ENCODE results near the gene ADAMTS4.

ADAMTS4 gene

DNA sequence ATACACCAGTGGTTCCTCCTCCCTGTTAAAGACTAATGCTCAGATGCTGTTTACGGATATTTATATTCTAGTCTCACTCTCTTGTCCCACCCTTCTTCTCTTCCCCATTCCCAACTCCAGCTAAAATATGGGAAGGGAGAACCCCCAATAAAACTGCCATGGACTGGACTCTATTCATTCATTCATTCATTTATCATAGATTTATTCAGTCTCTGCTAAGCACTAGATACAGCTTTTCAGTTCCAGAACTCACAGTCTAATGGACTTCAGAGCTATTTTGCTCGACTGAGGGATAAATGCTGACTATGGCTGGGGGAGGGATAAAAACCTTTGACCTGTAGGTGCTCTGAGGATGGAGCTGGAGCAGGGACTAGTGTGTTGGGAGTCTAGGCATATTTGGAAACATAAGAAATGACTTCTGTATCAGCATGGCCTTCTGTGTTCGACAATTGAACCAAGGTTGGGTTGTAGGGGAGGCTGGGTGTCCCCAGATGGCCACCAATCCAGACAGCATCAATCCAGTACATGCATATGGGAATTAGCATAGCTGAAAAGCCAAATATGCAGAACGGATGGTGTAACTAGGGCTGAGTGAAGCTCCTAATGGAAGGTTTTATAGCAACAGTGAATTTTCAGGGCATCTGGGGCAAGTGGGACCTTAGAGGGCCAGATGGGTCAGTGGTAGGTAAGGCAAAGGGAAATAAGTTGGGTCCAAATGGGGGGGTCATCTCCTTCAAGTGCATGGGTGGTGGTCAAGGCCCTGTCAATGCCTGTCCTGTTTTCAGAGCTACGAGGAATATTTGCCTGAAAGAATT is 20.4 kb upstream of the ADAMTS4 start:
- DNase-seq (ENCODE audit: low read depth) = no peak

DNA sequence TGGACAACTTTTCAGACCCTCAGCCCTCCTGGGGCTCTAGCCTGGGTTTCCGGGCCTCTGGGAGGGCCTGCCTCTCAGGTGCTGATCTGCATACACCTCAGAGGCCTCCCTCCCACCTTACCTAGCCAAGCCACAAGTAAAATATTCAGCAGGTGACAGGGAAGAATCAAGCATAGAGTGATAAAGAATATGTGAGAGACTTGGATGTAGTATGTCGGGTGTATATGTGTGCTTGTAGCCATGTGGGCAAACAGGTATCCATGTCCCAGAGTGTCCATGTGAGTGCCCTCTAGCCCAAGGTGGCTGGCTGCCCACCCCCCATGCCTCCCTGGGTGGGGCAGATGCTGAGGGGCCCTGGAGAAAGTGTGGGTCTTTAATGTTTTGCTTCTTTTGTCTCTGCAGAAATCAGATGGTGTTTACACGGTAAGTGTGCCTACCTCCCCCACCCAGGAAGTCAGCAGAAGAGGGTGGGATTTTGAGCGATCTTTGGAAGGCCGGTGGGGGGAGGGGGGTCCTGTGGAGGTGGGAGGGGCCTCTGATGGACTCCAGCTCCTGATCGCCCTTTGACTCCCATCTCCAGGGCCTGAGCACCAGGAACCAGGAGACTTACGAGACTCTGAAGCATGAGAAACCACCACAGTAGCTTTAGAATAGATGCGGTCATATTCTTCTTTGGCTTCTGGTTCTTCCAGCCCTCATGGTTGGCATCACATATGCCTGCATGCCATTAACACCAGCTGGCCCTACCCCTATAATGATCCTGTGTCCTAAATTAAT is 19.6 kb upstream of the ADAMTS4 start:
- no peak for DNase-seq (ENCODE audit: low read depth)

DNA sequence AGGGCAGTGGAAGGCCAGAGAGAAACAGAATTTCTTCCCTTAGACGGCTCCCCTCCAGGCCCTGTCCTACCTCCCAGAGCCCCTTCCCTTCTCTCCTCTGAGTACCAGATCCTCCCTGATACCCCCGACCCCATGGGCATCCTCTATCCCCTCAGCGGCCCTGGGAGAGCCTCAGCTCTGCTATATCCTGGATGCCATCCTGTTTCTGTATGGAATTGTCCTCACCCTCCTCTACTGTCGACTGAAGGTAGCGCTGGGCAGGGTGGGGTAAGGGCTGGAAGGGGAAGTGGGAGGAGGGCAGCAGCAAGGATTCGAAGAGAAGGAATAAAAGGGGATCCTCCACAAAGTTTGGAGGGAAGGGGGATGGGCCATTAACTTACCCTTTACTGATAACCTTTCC is 19.0 kb upstream of the ADAMTS4 start:
- DNase-seq (ENCODE audit: low read depth) = no peak

DNA sequence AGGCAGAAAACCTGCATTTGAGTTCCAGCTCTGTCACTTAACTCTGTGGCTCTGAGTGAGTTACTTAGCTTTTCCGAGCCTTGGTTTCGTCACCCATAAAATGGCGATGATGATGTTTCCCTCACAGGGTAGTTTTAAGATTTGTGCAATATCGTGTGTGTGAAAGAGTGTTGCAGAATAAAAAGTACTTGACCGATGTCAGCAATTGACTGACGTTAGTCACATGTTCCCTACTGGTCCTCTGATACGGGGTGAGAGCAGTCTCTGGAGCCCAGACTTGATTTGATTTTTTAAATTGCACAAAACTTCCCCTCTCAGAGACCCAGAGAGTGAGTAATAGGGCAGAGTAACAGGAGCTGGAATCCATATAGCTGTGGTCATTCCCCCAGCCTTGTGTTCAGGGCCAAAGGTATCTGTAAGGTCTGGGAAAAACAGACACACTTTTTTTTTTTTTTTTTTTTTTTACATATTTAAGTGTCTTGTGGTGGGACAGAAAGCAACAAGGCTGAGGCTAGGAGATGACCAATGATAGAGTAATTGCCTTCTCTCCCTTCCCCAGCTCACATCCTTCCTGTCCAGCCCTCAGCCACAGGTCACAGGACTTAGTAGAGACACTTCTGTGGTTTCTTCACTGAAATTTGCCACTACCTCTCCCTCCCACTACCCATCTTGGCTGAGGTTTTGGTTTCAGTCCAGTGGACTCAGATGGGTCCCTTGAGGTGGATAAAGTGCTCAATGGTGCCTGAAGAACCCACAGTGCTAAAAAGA is 18.3 kb upstream of the ADAMTS4 start:
- DNase-seq (ENCODE audit: low read depth) = peak; percentile 78

DNA sequence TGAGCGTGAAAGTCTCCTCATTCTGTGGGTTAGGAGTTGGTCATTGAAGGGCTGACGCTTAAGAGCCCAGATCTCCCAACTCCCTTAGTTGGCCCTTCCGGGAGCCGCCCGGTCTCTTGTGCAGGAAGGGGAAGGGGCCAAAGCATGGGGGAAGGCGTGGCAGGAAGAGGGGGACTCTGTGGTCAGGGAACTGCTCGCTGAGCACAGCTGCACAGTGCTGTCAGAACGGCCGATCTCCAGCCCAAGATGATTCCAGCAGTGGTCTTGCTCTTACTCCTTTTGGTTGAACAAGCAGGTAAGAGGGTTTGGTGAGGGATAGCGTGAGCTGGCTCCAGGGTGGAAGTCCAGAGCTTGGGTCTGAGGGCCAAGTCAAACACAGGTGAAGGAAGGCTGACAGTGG is 16.2 kb upstream of the ADAMTS4 start, which contains the start of gene FCER1G:
Gene FCER1G, plus strand, starts transcription at position 220 of the 400 bp plus-strand sequence. Its CDS starts 27 bp downstream, at position 247.
- peak; percentile 93 for DNase-seq (ENCODE audit: low read depth)

DNA sequence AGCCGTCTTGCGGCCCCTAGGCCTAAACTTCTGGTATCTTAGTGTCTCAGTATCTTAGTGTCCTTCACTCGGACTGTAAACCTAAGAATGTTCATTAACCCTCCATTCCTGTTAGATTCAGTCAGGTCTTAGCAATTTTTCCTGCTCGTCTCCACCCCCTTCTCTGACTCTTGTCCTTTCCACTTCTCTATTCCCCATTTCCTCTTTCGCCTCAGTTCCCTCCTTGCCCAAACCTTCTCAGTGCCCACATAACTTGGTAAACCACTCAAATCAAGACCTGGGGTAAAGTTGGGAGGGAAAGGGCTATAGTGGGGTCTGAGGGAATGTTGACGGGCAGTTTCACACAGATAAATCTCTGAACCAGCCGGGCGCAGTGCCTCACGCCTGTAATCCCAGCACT is 15.5 kb upstream of the ADAMTS4 start:
- no peak for DNase-seq (ENCODE audit: low read depth)

DNA sequence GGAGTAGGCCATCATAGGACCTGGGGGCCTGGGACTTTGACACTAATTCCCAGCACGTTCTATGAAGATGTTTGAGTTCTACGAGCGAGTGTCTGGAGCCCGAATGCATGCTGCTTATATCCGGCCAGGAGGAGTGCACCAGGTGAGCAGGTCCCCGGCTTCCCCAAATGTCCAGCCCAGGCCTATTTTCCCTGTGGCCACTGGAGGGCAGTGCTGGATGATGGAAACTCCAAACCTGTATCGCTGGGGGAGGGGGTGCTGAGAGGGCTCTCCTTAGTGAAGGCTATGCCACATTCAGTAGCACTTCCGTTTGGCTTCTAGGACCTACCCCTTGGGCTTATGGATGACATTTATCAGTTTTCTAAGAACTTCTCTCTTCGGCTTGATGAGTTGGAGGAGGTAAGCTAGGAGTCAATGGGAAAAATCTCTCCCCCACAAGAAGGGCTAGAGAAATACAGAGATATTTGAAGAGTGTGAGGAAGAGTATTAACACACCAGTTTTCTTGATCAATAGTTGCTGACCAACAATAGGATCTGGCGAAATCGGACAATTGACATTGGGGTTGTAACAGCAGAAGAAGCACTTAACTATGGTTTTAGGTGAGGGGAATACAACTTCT is 11.0 kb upstream of the ADAMTS4 start:
- DNase-seq (ENCODE audit: low read depth) = peak; percentile 63

DNA sequence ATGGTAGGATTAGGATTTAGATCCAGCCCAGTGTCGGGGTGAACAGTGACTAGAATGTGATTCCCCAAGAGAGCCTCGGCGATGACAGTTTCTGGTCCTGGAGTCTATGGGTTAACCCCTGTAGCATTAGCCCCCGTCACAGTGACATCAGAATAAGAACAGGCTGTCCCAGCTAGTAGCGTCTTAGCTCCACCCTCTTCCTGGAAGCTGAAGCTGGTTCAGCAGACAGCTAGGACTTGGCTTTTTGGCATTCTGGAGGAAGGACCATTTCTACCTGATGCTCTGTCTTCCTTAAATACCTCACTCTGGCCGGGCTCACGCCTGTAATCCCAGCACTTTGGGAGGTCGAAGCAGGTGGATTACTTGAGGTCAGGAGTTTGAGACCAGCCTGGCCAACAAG is 8.3 kb upstream of the ADAMTS4 start:
- DNase-seq (ENCODE audit: low read depth) = no peak

DNA sequence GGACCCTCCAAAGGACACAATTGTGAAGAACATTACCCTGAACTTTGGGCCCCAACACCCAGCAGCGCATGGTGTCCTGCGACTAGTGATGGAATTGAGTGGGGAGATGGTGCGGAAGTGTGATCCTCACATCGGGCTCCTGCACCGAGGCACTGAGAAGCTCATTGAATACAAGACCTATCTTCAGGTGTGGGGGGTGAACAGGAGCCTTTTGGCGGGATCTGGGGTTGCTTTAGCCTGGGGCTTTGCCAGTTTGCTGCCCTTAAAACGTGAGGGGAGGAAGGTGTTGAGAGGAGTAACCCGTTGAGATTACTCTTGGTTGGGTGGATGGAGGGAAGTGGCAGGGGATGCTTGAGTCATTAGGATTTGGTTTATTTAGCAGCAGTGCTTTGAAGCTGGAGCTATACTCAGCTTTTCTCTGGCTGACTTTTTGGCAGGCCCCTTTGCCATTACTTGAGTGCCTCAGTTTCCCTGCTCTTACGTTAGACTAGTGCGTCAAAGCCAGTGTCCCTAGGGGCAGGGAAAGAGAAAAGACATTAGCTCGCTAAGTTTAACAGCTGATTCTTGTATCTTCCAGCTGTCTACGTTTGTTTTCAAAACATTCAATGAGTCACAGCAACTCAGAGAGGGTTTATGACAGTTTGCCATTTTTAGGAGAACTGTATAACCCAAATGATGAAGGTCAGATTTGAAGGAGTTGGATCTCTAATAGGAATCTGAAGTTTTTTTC is 7.7 kb upstream of the ADAMTS4 start:
- no peak for DNase-seq (ENCODE audit: low read depth)

DNA sequence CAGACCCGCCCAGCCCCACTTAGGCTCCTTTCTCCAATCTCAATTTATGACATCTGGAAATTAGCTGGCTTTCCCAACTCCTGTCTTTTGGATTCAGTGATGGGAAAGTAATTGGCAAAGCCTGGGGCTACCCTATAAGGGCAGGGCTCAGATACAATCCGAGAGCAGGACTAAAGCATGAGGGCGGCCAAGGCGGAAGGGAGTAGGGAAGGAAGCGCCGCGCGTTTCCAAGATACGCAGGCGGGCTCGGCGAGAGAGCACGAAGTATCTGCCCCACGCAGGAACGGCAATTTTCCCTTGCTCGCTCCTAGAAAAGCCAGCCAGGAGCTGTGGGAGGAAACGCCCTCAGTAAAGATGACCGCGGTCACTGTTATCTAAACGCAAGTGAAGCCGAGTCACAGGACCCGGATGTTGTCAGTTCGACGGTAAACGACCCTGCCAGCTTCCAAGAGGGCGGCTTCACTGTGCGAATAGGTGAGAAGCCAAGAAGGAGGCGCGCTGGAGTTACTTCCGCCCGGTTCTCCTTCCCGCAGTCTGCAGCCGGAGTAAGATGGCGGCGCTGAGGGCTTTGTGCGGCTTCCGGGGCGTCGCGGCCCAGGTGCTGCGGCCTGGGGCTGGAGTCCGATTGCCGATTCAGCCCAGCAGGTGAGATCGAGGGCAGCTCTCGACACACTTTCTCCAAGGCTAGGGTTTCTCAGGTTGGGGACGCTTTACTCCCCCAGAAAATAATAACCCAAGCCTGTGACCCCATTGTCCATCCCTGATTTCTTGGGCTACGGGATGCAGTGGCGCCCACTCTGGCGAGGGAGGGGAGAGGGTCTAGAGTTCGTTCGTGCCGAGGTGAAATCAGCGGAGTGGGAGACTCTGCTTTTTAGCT is 3.2 kb upstream of the ADAMTS4 start, which contains the start of gene NDUFS2:
Gene NDUFS2, plus strand, starts transcription at position 532 of the 877 bp plus-strand sequence. Its CDS starts 19 bp downstream, at position 551.
- peak; percentile 97 for DNase-seq (ENCODE audit: low read depth)

DNA sequence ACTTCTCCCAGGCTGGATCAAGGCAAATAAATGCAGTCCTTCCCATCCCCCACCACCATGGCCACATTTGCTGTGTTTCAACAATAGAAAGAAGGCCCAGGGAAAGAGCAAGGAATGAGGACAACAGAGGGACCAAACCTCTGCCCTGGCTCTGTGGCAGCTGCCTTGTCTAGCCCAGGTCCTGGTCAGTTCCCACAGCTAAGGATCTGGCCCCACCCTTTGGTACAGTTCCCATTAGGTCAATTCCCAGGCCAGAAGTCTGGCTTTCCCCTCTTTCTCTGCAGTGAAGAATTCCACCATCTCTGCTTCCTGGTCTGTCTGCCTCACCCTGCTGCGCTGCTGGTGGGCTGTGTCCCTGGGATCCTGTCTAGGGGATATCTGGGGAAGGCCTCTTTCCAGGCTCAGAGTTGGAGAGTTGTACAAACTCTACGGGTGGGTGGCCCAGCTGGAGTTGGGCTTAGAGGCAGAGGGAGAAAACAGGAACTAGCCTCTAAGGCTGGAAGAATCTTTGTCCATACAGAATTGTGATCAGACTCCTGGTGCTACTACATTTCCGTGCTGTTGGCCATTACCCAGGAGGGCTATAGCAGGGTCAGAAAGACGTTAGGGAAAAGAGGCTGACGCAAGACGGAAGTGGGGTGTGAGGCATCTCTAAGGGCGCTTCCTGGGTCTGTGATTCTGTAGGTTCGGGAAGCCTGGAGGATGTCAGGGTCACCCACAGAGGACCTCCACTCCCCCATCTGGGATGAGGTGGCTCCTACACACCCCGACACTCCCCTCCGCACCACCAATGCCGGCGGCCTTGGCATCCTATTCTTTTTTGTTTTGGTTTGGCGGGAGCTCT is 2.4 kb upstream of the ADAMTS4 start:
- no peak for DNase-seq (ENCODE audit: low read depth)

DNA sequence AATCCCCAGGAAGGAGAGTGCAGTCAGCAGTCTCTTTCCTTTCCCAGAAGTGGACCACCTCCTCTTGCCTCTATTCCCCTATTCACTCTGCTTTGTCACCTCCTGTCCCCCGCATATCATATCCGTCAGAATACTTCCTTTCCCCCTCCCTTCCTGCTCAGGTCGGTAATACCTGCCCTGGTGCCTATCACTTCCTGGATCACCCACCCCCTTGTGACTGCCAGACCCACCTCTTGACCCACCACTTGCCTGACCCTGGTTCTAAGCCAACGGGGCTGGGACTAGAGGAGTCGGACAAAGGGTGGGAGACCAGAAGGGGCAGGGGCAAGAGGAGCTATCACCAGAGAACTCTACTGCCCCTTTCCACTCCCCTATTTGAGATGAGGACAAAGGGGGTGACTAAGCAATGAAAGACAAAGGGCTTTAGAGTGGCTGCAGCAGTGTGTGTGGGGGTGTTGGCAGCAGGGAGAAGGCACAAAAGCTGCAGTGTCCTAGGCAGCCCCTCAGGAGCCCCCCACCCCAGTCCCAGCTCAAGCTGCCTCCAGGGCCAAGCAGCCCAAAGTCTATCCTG is 1.7 kb upstream of the ADAMTS4 start:
- no peak for DNase-seq (ENCODE audit: low read depth)

DNA sequence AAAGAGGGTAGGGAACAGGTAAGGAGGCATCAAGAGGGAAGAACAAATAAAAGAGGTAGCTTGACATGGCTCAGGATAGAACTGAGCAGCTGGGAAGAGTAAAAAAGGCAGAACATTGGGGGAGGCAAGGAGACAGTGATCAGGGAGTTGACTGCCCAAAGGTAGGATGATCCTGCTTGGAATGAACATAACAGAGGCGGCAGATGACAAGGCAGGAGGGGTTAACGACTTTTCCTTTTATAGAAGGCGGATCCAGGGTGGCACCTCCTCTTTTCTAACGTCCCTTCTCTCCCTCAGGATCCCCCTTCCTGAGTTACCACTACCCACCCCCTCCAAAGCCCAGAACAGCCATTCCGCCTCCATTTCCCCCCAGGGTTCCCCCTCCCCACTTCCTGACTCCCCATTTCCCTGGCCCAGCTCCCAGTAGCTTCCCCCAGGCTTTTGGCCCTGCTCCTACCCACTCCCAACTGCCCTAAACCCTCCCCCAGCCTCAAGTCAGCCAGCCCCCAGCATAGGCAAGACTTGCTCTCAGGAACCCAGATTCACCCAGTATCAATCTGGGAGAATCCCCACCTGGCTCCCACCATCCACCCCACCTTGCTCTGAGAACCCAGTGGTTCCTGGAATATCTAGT is 769 bp upstream of the ADAMTS4 start:
- no peak for DNase-seq (ENCODE audit: low read depth)

DNA sequence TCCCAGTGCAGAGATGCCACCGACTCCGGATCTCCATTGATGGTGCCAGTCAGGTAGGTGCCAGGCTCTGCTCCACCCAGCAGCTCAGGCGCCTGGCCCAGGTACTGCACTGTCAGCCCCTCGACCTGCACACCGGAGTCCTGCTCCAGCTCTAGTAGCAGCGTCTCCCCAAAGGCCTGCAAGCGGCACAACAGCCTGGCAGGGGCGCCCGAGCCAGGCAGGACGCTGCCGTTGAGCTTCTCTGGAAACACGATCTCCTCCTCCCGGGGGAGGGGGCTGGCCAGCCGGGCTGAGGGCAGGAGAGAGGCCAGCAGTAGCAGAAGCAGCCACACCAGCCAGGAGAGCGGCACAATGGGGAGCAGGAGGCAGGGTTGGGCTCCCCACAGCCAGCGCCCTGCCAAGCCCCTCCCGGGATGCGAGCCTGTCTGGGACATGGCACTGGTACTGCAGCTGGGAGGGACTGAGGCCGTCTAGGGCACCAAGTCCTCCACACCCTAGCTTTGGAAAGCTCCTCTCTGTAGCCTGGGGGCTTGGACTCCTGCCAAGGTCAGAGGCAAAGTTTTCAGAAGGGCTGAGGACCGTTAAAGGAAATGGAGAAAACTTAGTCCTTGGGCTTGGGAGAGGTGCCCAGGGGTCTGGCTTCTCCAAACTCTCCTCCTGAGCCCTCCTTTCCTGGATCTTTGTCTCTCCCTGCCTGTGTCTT is 509 bp downstream of the ADAMTS4 start:
- no peak for DNase-seq (ENCODE audit: low read depth)

DNA sequence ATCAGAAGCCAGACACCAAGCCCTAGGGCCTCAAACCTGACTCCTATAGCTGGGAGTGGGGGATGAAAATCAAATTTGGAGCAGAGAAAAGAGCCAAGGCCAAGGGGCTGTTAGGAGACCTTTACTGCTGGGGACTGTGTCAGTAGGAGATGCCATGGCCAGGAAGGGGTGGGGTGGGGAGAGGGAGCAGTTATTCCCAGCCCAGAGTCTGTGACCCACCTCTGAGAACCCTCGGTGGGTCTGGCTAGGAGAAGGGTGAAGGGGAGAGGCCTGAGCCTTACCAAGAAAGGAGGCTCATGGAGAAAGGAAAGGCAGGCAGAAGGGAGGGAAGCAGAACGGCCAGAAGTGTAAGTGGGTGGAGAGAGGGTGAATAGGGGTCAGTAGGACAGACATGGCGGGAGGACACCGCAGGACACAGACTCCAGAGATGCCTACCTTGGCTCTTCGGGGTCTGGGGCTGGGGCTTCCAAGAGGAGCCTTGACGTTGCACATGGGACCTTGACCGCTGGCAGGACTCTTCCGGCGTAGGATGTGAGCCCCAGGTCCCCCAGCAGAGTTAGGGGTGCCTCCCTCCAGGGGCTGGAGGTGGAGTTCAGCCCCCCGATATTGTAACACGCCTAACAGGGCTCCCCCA is 1.2 kb downstream of the ADAMTS4 start:
- no peak for DNase-seq (ENCODE audit: low read depth)

DNA sequence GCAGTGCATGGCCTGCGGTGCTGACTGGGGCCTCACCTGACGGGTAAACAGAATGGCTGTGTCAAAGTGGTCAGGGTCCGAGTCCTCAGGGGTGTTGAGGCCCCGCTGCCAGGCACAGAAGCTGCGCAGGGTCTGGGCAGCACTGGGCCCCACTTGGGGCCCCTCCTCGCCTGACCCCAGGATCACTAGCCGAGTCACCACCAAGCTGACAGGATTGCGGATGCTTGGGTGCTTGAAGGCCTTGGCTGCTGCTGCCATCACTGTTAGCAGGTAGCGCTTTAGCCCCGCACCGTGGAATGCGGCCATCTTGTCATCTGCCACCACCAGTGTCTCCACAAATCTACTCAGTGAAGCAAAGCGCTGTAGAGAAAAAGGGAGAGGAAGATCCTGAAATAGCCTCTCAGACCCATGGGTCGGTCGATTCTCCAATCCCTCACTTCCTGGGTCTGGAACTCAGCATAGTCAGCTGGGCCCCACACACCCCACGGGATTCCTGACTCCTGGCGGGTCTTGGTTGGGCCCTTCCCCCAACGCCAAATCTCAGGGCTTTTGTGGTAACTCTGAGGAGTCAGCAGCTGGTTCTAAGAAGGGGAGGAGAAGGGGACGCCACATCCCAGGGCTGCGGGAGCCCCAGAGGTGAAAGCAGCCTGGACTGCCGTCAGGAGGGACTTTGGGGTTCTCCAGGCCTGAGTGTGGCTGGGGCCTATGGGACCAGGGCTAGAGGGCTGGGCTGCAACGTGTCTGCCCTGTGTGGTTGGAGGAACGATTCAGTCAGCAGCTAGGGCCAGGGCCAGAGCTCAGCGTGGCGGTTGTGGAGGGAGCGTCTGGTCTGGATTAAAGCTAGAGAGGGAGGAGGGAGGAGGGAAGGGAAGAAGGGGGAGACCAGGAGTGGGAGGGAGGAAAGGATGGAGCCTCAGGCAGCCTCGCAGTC is 2.1 kb downstream of the ADAMTS4 start:
- DNase-seq (ENCODE audit: low read depth) = no peak

Data from CMK (cell line).